ENCODE measurements around the gene ZNF74.
"Not testable (repeated sequence)": the region's sequence is repeated elsewhere in the genome, so short reads cannot be mapped to it uniquely, and the experiment has no call there.

DNA sequence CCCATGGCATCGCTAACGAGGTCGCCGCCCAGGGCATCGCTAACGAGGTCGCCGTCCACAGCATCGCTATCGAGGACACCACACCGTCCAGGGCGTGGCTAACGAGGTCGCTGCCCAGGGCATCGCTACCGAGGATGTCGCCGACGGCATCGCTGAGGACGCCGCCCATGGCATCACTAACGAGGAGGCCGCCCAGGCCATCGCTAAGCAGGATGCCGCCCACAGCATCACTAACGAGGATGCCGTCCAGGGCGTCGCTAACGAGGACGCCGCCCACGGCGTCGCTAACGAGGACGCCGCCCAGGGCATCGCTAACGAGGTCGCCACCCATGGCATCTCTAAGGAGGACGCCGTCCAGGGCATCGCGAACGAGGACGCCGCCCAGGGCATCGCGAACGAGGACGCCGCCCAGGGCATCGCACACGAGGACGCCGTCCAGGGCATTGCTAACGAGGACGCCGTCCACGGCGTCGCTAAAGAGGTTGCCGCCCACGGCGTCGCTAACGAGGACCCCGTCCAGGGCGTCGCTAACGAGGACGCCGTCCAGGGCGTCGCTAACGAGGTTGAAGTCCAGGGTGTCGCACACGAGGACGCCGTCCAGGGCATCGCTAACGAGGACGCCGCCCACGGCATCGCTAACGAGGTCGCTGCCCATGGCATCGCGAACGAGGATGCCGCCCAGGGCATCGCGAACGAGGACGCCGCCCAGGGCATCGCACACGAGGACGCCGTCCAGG lies 35.3 kb upstream of the ZNF74 start:
- not testable (repeated sequence) for TF ChIP-seq MAX (IDR thresholded peaks at IDR 0.05; ENCODE audit: low read depth, low read length); POLR2A (IDR thresholded peaks at IDR 0.05; ENCODE audit: extremely low read depth, insufficient read length); MYC (IDR thresholded peaks at IDR 0.05; ENCODE audit: low read depth, low read length)
- TF ChIP-seq, protein P1, sequence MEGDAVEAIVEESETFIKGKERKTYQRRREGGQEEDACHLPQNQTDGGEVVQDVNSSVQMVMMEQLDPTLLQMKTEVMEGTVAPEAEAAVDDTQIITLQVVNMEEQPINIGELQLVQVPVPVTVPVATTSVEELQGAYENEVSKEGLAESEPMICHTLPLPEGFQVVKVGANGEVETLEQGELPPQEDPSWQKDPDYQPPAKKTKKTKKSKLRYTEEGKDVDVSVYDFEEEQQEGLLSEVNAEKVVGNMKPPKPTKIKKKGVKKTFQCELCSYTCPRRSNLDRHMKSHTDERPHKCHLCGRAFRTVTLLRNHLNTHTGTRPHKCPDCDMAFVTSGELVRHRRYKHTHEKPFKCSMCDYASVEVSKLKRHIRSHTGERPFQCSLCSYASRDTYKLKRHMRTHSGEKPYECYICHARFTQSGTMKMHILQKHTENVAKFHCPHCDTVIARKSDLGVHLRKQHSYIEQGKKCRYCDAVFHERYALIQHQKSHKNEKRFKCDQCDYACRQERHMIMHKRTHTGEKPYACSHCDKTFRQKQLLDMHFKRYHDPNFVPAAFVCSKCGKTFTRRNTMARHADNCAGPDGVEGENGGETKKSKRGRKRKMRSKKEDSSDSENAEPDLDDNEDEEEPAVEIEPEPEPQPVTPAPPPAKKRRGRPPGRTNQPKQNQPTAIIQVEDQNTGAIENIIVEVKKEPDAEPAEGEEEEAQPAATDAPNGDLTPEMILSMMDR (IDR thresholded peaks at IDR 0.05; ENCODE audit: low read depth, low read length) = not testable (repeated sequence)
